A549 treated with Hydrocortisone at 1 μM for 4 hours (cell line): ENCODE measurements around the gene PABPC4L. TPM values are rescaled to one million over a fixed set of nuclear protein-coding genes. Genes with fewer than 3 reads are reported as not detected.

ENCODE experiments used
- total RNA-seq: library from RNA; stranded (reverse); fragments of 200-300 nt; extraction: Qiagen RNA extraction; gene quantifications from 5 replicates; pipeline ENCODE4 v1.2.3, GENCODE V29; 2022

PABPC4L gene
- 0.02 to 0.14 TPM (median 0.07 TPM) in 5 replicates for total RNA-seq

DNA sequence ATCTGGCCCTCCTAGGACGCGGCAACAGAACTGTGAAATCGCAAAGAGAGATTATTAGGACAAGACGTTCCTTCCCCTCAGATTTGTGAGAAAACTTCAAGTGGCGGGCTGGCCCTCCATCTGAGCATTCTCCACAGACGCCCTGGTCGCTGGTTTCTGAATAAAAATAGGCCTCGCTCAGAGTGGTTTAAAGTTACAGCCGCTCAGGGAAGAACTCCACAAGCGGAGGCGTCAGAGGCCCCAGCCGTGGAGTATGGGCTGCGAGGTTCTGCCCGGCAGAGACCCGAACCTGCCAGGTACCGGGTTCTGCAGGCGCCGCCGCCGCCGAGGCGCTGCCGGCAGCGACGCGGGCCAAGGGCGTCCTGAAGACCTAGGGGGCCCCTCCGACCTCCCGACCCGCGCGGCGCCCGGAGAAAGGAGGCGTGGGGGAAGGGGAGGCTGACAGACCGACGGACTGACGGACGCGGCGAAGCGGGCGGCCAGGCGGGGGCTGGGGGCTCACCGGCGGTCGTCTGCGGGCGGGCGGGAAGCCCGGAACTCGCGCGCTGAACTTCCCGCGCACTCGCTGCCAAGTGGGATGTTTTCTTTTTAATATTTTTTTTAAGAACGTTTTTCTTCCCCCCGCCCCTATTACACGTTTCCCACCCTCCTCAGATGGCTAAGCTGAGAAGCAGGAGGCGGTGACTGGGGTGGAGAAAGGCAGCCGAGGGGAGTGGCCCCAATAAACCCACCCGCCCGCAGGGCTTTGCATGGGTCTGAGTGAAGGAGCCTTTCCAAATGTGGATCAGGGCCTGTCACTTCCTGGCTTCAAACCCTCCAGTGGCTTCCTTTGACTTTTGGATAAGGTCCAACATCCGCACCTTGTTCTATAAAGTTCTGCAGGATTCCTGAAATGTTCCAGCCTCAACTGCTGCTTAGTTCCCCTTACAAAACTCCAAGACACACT lies at the start of gene PABPC4L:
Gene PABPC4L, minus strand, starts transcription at position 574 of the 946 bp plus-strand sequence. CDS start 770 bp downstream, outside the sequence.

